Activated CD4-positive, alpha-beta T cell treated with anti-CD3 and anti-CD28 coated beads, Interleukin-2, amount 10 ng/mL, durations not matched to agents 7 days and 5 days (primary cell): ENCODE data around the gene MICAL3. TPM values are rescaled to one million over a fixed set of nuclear protein-coding genes. Genes with fewer than 3 reads are reported as not detected.
A peak's percentile ranks its signal among the peaks of the same experiment; 100 is the strongest.
"Not testable (repeated sequence)": the region's sequence is repeated elsewhere in the genome, so short reads cannot be mapped to it uniquely, and the experiment has no call there.

Experiments
- CTCF ChIA-PET: fragments of 350-600 bp; sonication (Branson Sonifier 250); formaldehyde crosslinking; loops from one replicate; lab custom pipeline; 2021; ENCODE audit warnings: antibody characterized with exemption; lab: Charles Lee
- POLR2A ChIA-PET: fragments of 350-600 bp; sonication (Branson Sonifier 250); formaldehyde crosslinking; loops from one replicate; lab custom pipeline; 2021; ENCODE audit warnings: antibody characterized with exemption; lab: Charles Lee
- DNase-seq: peaks from one replicate; pipeline ENCODE4 v3.0.0-alpha.2; 2020
- H3K27ac Mint-ChIP-seq: one replicate; pipeline ENCODE4 v1.8.0; 2021; ENCODE audit warnings: mild to moderate bottlenecking, moderate library complexity, mixed read lengths
- H3K27me3 Mint-ChIP-seq: one replicate; pipeline ENCODE4 v1.8.0; 2021; ENCODE audit warnings: mixed read lengths
- H3K36me3 Mint-ChIP-seq: one replicate; pipeline ENCODE4 v1.8.0; 2021; ENCODE audit warnings: low read depth, mixed read lengths
- H3K4me1 Mint-ChIP-seq: one replicate; pipeline ENCODE4 v1.8.0; 2021; ENCODE audit warnings: mixed read lengths
- H3K4me3 Mint-ChIP-seq: one replicate; pipeline ENCODE4 v1.8.0; 2021; ENCODE audit warnings: mild to moderate bottlenecking, moderate library complexity, mixed read lengths
- H3K9me3 Mint-ChIP-seq: one replicate; pipeline ENCODE4 v1.8.0; 2021; ENCODE audit warnings: mixed read lengths
- total RNA-seq, 2 experiments: library from RNA; stranded (reverse); gene quantifications; one replicate each; pipeline ENCODE4 v1.2.3, GENCODE V29; 2021

The MICAL3 gene, protein sequence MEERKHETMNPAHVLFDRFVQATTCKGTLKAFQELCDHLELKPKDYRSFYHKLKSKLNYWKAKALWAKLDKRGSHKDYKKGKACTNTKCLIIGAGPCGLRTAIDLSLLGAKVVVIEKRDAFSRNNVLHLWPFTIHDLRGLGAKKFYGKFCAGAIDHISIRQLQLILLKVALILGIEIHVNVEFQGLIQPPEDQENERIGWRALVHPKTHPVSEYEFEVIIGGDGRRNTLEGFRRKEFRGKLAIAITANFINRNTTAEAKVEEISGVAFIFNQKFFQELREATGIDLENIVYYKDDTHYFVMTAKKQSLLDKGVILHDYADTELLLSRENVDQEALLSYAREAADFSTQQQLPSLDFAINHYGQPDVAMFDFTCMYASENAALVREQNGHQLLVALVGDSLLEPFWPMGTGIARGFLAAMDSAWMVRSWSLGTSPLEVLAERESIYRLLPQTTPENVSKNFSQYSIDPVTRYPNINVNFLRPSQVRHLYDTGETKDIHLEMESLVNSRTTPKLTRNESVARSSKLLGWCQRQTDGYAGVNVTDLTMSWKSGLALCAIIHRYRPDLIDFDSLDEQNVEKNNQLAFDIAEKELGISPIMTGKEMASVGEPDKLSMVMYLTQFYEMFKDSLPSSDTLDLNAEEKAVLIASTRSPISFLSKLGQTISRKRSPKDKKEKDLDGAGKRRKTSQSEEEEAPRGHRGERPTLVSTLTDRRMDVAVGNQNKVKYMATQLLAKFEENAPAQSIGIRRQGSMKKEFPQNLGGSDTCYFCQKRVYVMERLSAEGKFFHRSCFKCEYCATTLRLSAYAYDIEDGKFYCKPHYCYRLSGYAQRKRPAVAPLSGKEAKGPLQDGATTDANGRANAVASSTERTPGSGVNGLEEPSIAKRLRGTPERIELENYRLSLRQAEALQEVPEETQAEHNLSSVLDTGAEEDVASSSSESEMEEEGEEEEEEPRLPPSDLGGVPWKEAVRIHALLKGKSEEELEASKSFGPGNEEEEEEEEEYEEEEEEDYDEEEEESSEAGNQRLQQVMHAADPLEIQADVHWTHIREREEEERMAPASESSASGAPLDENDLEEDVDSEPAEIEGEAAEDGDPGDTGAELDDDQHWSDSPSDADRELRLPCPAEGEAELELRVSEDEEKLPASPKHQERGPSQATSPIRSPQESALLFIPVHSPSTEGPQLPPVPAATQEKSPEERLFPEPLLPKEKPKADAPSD (N-terminal part only)
- 10 to 100 TPM; 19.1 to 21.4 TPM for total RNA-seq

DNA sequence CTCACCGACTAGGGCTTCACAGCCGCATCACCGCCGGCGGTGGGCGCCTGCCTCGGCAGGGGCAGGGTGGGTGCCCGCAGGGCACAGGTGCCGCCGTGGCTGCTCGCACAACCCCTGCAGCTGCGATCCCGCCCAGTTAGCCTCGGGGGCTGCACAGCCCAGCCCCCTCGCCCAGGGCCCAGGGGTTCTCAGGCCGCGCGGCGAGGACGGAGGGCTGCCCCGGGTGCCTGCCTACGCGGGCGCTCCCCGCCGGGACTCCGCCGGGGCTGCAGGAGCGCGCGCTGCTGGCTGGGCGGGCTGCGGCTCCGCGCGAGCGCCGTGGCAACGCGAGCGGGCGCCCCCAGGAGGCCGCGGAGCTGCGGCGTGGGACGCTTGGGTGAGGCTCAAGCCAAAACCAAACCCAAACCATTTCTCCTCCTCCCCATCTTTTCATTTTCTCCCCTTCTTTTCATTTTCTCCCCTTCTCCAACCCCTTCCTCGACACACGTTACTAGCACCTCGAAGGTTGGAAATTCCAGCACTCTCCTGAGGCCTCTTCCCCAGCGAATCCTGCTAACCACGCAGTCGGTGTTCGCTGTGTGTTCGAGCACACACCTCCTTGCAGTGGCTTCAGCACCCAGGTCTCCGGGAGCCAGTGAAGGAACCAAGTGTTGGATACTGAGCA lies at the start of gene MICAL3:
Gene MICAL3, minus strand, starts transcription at position 286 of the 664 bp plus-strand sequence. CDS start 117,749 bp downstream, outside the sequence.
- peak within 1 kb of the TSS; percentile 74 for H3K4me3 Mint-ChIP-seq
- no peaks in the 10 kb centered on the region for H3K36me3 Mint-ChIP-seq
- H3K27ac Mint-ChIP-seq = no peak within 1 kb of the TSS
- ChIA-PET POLR2A (interaction anchor here (0.7 kb wide), 1 partner anchor 54 kb away, joined by 3 read pairs; no protein-coding TSS in a partner anchor), CTCF (interaction anchor here (0.6 to 1.5 kb wide), 6 partner anchors 39 to 196 kb away, joined by 3 read pairs; partner anchors contain the start of gene USP18)
- peaks cover 54% of the 10 kb centered on the region for H3K27me3 Mint-ChIP-seq
- peak; percentile 56 for DNase-seq
- H3K4me1 Mint-ChIP-seq = peaks cover 11% of the 10 kb centered on the region
- H3K9me3 Mint-ChIP-seq = no peaks in the 10 kb centered on the region

DNA sequence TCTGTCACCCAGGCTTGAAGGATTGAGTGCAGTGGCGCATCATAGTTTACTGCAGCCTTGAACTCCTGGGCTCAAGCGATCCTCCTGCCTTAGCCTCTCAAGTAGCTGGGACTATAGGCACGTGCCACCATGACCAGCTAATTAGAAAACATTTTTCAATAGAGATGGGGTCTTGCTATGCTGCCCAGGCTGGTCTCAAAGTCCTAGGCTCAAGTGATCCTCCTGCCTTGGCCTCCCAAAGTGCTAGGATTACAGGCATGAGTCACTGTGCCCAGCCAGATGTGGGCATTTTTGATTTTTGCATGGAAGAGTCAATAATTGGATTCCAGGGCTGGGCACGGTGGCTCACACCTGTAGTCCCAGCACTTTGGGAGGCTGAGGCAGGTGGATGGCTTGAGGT lies 49.6 kb upstream of the MICAL3 start:
- CTCF ChIA-PET, H3K4me3 Mint-ChIP-seq, H3K36me3 Mint-ChIP-seq, H3K27me3 Mint-ChIP-seq, POLR2A ChIA-PET, H3K27ac Mint-ChIP-seq, H3K9me3 Mint-ChIP-seq, DNase-seq: not testable (repeated sequence)
- H3K4me1 Mint-ChIP-seq = peaks cover 17% of the 10 kb centered on the region

DNA sequence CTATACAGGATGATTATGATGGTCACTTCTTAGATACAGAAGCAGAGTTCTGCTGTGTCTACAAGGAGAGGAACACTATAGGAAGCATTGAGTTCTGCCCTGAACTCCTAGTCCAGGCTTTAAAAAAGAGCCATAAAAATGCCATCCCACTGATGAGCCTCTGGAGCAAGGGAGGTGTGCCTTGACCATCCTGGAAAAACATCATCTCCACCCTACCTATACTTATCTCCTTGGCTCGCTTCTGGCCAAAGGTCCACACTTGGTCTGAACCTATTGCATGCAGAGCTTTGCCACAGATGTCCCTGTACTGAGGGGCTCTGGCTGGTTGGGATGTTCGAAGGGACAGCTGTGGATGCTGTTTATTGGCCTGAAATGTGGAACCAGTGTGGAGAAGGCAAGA lies 49.1 kb upstream of the MICAL3 start:
- no peak for DNase-seq
- ChIA-PET POLR2A (no interaction called here), CTCF (no interaction called here)
- Mint-ChIP-seq H3K27ac (no peak overlapping the region), H3K4me3 (no peak overlapping the region), H3K36me3 (peaks cover 3% of the 10 kb centered on the region), H3K4me1 (peaks cover 13% of the 10 kb centered on the region), H3K27me3 (peaks cover 8% of the 10 kb centered on the region), H3K9me3 (no peaks in the 10 kb centered on the region)

DNA sequence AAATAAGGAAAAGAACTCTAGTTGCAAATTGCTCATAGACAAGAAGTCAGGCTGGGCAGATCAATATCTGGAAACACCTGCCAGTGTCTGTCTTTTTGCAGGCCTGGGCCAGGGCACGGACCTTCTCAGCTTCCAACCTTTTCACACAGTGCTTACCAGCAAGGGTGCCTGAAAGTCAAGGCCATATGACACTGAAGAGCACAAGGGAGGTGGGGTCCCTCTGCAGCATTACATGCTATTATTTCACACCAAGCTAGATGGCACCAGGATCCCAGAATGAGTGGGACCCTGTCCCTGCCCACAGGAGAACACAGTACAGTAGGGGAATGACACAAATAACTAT lies 47.6 kb upstream of the MICAL3 start:
- Mint-ChIP-seq H3K4me3 (no peak overlapping the region), H3K9me3 (no peaks in the 10 kb centered on the region), H3K27ac (no peak overlapping the region), H3K36me3 (no peaks in the 10 kb centered on the region), H3K4me1 (peaks cover 11% of the 10 kb centered on the region), H3K27me3 (peaks cover 17% of the 10 kb centered on the region)
- no peak for DNase-seq
- ChIA-PET CTCF (interaction anchor here (1.9 kb wide), 1 partner anchor 242 kb away, joined by 7 read pairs; no protein-coding TSS in a partner anchor), POLR2A (no interaction called here)

DNA sequence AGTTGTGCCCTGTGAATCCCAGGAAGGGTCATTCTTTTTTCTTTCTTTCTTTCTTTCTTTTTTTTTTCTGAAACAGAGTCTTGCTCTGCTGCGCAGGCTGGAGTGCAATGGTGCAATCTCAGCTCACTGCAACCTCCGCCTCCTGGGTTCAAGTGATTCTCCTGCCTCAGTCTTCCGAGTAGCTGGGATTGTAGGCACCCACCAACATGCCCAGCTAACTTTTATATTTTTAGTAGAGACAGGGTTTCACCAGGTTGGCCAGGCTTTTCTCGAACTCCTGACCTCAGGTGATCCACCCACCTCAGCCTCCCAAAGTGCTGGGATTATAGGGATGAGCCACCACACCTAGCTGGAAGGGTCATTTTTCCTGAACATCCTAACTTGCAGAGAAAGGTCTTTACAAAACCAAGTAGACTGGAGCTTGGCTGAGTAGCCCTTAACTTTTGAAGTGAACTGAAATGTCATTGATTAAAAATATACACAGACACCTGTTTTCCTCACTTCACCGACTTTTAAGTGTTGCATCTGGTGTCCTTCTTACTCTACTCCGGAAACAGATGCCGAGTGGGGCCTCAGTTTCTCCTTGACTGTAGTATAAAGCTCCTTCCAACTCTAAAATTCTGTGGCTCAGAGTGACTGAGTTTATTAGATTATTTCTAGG lies 47.1 kb upstream of the MICAL3 start:
- POLR2A ChIA-PET, DNase-seq, H3K36me3 Mint-ChIP-seq, H3K9me3 Mint-ChIP-seq, H3K4me1 Mint-ChIP-seq, H3K4me3 Mint-ChIP-seq, H3K27ac Mint-ChIP-seq: not testable (repeated sequence)
- peaks cover 18% of the 10 kb centered on the region for H3K27me3 Mint-ChIP-seq
- CTCF ChIA-PET = interaction anchor here (1.9 kb wide), 1 partner anchor 241 kb away, joined by 7 read pairs; no protein-coding TSS in a partner anchor

DNA sequence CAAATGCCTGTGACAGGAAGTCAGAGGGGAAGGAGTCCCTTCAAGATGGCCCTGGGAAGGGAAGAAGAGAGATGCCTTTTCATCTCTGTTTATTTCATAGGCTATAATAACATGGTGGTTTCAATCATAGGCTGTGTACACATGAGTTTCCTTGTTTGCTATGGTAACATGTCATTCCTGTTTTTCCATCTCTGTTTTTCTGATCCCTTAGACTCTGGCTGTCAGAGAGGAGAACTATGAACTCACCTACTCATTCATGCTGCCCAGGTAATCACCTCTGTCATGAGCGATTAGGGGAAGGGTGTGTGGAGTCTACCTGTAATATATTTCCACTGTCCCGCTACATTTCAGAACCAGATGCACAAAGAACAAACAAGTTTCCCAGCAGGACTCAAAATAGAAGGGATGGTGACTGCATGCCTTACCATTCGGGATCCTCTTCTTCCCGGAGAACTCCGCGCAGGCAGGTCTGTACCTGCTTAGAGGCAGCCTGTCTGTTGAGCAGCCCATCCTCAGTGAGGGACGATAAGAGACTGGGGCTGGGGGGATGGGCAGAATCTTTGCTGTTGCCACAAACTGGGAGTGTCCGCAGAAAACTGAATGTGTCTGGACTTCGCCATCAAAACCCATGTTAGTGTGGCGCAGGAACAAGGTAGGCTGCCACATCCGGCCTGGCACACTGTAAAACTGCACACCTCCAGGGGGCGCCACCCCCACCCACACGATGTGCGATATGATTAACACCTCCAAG lies 46.4 kb upstream of the MICAL3 start:
- H3K4me3 Mint-ChIP-seq = no peak overlapping the region
- peaks cover 25% of the 10 kb centered on the region for H3K27me3 Mint-ChIP-seq
- no peak for DNase-seq
- no peaks in the 10 kb centered on the region for H3K36me3 Mint-ChIP-seq
- peaks cover under 1% of the 10 kb centered on the region for H3K4me1 Mint-ChIP-seq
- ChIA-PET POLR2A (no interaction called here), CTCF (no interaction called here)
- H3K27ac Mint-ChIP-seq = no peak overlapping the region
- no peaks in the 10 kb centered on the region for H3K9me3 Mint-ChIP-seq

DNA sequence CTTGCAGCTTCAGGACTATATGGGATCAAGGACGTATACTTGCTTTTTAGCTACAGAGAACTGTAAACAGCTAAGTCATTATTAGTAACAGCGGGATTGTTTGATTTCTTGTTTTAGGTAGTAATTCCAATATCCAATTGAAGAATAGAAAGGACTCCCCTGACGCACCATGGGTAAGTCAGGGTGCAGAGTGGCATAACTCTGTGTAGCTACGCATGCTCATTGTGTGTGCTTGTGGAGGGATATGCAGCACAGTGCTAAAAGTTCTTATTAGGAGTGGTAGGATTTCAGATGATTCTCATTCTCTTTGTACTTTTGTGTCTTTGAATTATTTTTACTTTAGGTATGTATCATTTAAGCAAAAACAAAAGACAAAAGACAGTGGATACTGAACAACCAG lies 45.7 kb upstream of the MICAL3 start:
- POLR2A ChIA-PET = no interaction called here
- no peaks in the 10 kb centered on the region for H3K36me3 Mint-ChIP-seq
- DNase-seq = no peak
- CTCF ChIA-PET = interaction anchor here (1.5 kb wide), 1 partner anchor 16 kb away, joined by 3 read pairs; no protein-coding TSS in a partner anchor
- H3K4me3 Mint-ChIP-seq = no peak overlapping the region
- no peaks in the 10 kb centered on the region for H3K4me1 Mint-ChIP-seq
- H3K27me3 Mint-ChIP-seq = peaks cover 31% of the 10 kb centered on the region
- H3K27ac Mint-ChIP-seq = no peak overlapping the region
- no peaks in the 10 kb centered on the region for H3K9me3 Mint-ChIP-seq

DNA sequence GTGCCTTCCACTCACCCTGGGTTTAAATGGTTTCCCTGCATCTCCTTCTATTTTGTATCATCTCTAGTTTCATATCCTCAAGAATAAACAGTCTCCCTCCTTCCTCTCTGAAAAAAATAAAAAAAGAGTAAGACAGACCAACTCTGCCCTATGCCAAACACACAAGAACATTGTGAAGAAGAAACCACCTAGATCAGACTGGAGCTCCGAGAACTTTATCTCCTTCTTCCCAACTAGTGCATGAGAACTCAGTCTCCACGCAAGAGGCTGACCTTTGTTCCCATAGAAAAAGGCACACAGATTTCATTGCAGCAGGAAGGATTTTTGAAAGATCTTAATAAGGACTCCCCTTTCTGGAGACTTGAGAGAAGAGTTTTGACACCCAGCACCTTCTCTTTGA lies 44.7 kb upstream of the MICAL3 start:
- Mint-ChIP-seq H3K27me3 (peaks cover 38% of the 10 kb centered on the region), H3K27ac (no peak overlapping the region), H3K36me3 (no peaks in the 10 kb centered on the region), H3K9me3 (no peaks in the 10 kb centered on the region), H3K4me3 (no peak overlapping the region), H3K4me1 (no peaks in the 10 kb centered on the region)
- POLR2A ChIA-PET = no interaction called here
- CTCF ChIA-PET = interaction anchor here (1.5 kb wide), 1 partner anchor 15 kb away, joined by 3 read pairs; no protein-coding TSS in a partner anchor
- DNase-seq = no peak

DNA sequence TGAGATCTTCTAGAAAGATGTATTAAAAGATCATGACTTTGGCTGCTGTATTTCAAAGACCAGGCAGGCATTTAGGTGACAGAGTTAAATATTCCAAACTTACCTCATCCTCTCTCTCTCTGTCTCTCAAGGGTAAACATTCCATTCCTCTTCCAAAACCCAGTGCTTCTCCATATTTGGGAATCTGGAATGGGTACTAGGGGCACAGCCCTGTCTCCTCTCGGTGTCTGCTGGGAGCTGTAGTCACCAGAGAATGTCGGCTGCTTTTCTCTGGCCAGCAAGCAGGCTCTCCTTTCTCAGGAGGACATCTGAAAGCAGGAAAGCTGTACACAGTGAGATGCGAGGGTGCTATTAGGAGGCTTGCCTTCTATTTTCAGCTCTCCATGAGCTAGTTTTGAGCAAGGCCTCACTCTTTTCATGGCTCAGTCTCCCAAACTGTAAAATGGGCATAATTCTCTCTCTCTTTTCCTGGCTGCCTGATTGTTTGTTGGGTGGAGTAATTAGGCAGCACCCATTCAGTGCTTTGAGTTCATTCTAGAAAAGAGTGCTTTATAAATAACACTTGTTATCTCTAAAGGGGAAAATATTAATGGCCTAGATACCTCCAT lies 44.1 kb upstream of the MICAL3 start:
- ChIA-PET POLR2A (no interaction called here), CTCF (interaction anchor here (1.5 kb wide), 1 partner anchor 15 kb away, joined by 3 read pairs; no protein-coding TSS in a partner anchor)
- H3K4me1 Mint-ChIP-seq = no peaks in the 10 kb centered on the region
- DNase-seq = no peak
- no peak overlapping the region for H3K27ac Mint-ChIP-seq
- H3K4me3 Mint-ChIP-seq = no peak overlapping the region
- peaks cover 38% of the 10 kb centered on the region for H3K27me3 Mint-ChIP-seq
- H3K9me3 Mint-ChIP-seq = no peaks in the 10 kb centered on the region
- H3K36me3 Mint-ChIP-seq = no peaks in the 10 kb centered on the region

DNA sequence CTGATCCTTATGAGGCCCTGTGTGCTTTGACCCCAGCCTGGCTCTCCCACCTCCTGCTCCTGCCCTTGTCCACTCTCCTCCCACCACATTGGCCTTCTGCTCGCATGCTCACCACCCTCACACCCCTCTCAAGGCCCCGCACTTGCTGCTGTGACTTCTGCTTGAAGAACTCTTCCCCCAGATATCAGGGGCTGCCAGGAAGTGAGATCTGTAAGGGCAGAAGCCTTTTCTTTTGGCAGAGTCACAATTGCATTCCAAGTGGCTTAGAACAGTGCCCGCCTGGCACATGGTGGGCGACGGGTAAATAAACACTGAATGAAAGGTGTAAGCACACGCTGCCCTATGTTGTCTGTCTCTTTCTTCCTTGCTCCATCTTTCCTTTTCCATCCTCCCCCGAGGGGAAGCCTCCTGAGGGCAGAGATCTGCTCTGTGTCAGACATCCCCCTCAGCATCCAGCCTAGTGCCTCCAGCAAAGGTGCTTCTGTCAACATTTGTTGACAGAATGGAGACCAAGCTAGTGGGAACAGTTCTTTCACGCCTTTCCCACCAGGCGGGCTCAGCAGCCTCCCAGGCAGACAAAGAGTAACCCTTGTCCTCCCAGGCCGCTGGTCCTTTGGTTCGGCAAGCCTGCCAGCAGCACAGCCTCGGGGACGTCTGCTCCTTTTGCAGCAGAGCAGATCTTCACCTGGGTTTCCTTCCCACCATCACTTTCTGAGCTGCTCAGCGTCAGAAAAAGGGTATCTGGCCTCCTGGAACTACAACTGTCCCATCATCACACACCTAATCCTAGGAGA lies 43.4 kb upstream of the MICAL3 start:
- Mint-ChIP-seq H3K27me3 (peaks cover 38% of the 10 kb centered on the region), H3K36me3 (no peaks in the 10 kb centered on the region)
- CTCF ChIA-PET = no interaction called here

More for the DNA sequence above, 43.4 kb upstream of the MICAL3 start:
- POLR2A ChIA-PET = no interaction called here
- Mint-ChIP-seq H3K27ac (no peak overlapping the region), H3K4me3 (no peak overlapping the region), H3K9me3 (no peaks in the 10 kb centered on the region), H3K4me1 (no peaks in the 10 kb centered on the region)
- no peak for DNase-seq
